GM19351 (cell line): ENCODE data around the gene MAG.

Source experiments
- ATAC-seq: cut with Tn5 transposase; IDR thresholded peaks from one replicate; pipeline ENCODE4 v1.9.1; 2021; ENCODE audit warnings: mild to moderate bottlenecking, moderate library complexity; ENCODE audit not compliant: unreplicated experiment

Gene MAG

GRCh38 chr19:35291916-35292315 is at the start of gene MAG:
Gene MAG (plus strand): TSS chr19:35292161. CDS start chr19:35295409, 3,248 bp downstream.
- no peak for ATAC-seq

DNA sequence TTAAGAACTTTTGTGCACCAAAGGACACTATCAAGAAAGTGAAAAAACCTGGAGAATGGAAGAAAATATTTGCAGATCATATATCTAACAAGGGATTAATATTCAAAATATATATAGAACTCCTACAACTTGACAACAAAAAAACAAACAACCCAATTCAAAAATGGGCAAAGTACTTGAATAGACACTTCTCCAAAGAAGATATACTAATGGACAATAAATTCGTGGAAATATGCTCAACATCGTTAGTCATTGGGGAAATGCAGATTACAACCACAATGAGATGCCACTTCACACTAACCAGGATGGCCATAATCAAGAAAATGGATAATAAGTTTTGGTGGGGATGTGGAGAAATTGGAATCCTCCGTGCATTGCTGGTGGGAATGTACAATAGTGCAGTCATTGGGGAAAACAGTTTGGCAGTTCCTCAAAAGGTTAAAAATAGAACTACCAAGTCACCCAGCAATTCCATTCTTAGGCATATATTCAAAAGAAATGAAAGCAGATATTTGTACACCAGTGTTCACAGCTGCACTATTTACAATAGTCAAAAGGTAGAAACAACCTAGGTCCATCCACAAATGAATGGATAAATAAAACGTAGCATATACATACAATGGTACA is 45.4 kb upstream of the MAG start:
- no peak for ATAC-seq

GRCh38 chr19:35247526-35248309 is 44.2 kb upstream of the MAG start:
- ATAC-seq: peak; percentile 42

DNA sequence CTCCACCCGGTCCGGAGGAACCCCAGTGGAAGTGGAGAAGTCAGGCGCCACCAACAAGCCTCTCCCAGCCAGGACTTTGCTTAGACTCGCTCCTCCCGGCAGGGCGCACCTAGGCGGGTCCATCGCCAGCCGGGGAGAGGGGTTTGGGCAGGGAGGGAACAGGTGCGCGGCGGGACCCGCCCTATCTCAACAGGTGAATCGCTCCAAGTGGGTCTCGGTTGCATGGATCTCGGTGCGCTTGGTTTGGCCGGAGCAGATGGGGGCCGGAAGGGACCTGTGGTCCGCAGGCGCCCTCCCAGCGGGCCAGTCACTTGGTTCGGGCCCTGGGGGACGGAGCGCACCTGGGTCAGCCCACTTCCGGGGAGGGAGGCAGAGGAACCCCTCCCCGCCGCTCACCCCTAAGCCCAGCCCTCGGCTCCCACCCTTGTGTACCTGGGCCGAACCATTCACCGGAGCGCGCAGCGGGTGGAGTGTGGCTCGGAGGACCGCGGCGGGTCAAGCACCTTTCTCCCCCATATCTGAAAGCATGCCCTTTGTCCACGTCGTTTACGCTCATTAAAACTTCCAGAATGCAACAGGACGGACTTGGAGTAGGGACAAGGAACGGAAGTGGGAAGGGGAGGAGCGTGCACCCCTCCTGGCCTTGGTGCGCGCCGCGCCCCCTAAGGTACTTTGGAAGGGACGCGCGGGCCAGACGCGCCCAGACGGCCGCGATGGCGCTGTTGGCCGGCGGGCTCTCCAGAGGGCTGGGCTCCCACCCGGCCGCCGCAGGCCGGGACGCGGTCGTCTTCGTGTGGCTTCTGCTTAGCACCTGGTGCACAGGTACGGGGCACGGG is 43.4 kb upstream of the MAG start, which contains the start of gene LSR:
TSS of gene LSR (plus strand) at position 693 of the 836 bp plus-strand sequence. CDS start at position 714, 21 bp downstream.
- ATAC-seq: peak; percentile 82

GRCh38 chr19:35249146-35249847 is 42.7 kb upstream of the MAG start:
- ATAC-seq: no peak

DNA sequence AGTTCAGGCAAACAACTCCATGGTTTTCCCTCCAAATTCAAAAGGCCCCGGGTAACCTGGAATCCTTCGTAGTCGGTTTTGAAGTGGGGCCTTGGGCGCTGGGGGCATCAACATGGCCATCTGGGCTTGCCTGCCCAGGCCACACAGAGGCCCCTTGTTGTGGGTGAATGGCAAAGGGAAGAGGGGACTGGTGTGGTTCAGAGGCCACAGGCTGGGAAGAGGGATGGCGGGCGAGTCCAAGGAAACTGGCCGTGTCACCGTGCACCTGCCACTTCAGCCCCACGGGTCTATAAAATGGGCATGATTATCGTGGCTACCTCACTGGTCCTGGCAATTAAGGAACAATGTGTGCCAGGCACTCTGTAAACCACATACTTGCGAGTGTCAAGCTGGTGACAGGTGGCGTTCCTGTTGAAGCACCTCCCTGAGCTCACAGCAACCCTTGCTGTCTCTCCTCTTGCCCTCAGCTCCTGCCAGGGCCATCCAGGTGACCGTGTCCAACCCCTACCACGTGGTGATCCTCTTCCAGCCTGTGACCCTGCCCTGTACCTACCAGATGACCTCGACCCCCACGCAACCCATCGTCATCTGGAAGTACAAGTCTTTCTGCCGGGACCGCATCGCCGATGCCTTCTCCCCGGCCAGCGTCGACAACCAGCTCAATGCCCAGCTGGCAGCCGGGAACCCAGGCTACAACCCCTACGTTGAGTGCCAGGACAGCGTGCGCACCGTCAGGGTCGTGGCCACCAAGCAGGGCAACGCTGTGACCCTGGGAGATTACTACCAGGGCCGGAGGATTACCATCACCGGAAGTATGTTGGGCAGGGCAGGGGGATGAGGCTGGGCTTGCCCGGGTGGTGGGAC is 41.9 kb upstream of the MAG start:
- no peak for ATAC-seq

DNA sequence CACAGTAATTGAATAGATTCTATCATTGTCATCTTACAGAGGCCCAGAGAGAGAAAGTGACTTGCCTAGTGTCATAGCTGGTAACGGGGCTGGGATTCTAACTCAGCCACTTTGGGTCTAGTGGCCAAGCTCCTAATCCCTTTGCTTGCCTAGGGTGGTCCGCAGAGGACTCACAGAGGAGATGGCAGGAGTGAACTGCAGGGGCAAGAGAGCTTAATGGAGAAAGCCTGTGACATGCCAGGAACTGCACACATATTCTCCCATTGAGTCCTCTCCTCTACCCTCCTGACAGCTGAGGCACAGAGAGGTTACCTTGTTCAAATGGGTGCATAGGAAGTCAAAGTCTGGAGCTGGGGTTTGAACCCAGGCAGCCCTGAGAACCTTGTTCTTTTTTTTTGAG is 40.5 kb upstream of the MAG start:
- no peak for ATAC-seq

GRCh38 chr19:35253316-35254286 is 38.4 kb upstream of the MAG start:
- no peak for ATAC-seq

- ATAC-seq: no peak
Measured at GRCh38 chr19:35254341-35255297, 37.3 kb upstream of the MAG start.

DNA sequence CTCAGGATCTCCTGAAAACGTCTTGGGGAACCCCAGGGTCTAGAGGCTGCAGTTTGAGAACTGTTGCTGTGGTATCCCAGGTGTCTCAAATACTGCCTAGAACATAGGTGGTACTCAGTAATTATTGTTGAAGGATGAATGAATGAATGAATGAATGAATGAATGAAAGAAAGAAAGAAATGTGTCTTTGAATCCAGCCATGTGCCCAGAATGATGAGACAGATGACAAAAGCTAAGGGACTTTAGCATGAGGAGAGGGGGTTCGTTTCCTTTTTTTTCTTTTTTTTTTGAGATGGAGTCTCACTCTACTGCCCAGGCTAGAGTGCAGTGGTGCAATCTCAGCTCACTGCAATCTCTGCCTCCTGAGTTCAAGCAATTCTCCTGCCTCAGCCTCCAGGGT is 35.4 kb upstream of the MAG start:
- no peak for ATAC-seq

DNA sequence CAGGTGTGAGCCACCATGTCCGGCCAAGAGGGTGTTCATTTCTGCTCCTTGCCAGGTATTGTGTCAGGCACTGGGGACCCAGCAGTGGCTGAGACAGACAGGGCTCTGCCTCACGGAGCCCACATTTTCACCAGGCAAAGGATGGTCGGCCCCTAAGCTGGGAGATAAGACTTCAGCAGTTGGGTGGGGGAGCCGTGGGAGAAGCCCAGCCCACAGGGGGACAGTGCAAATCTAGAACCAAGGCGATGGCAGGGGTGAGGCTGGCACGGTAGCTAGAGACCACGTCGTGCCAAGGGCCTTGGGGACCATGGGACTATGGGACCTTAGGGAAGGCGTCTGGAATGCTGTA is 34.9 kb upstream of the MAG start:
- ATAC-seq: no peak

- ATAC-seq: no peak
Measured at GRCh38 chr19:35260694-35261304, 31.2 kb upstream of the MAG start.

DNA sequence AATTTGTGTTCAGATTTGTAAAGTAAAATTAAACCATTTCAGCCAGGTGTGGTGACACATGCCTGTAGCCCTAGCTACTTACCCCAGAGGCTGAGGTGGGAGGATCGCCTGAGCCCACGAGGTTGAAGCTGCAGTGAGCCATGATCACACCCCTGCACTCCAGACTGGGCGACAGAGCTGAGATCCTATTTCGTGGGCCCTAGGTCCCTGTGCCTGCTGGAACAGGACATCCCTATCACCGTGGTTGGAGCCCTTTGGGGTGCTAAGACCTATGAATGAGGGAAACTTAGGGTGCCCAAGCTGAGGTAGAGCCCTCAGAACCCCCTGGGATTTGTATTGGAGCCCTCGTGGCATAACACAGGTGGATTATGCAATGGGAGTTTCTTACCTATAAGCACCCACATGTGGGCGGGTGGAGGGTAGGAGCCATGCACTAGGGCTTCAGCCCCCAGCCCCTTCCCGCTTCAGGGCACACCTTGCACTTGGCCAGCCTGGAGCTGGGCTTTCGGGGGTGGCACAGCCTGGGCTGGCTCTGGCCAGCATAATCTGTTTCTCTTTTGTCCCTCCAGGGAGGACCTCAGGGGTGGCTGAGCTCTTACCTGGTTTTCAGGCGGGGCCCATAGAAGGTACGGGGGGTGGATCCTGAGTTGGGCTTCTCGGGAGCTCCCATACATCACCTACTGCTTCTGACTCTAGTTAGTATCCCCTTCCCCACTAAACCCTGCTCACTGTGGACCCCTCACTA is 30.4 kb upstream of the MAG start:
- ATAC-seq: no peak

DNA sequence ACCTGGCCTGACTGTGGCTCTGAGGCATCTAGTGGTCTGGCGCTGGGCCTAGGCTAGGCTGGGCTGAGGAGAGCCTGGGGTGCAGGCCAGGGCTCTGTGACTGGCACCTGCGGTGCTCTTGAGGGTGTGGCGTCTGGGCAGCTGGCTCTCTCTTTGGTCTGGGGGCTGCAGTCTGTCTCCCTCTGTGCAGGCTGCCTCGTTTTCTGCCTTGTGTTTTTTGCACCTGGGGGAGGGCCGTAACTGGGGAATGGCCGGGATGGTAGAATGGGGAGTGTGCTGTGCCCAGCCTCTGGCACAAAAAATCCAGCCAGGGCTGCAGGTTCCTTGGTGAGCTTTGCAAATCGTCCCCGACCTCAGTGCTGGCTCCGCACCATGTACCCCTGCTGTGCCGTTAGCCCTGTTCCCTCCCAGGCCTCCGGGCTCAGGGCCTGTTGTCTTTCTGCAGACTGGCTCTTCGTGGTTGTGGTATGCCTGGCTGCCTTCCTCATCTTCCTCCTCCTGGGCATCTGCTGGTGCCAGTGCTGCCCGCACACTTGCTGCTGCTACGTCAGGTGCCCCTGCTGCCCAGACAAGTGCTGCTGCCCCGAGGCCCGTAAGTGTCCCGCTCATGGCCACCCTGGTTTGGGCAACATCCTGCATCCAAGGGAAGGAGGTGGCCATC is 29.7 kb upstream of the MAG start:
- ATAC-seq: no peak

DNA sequence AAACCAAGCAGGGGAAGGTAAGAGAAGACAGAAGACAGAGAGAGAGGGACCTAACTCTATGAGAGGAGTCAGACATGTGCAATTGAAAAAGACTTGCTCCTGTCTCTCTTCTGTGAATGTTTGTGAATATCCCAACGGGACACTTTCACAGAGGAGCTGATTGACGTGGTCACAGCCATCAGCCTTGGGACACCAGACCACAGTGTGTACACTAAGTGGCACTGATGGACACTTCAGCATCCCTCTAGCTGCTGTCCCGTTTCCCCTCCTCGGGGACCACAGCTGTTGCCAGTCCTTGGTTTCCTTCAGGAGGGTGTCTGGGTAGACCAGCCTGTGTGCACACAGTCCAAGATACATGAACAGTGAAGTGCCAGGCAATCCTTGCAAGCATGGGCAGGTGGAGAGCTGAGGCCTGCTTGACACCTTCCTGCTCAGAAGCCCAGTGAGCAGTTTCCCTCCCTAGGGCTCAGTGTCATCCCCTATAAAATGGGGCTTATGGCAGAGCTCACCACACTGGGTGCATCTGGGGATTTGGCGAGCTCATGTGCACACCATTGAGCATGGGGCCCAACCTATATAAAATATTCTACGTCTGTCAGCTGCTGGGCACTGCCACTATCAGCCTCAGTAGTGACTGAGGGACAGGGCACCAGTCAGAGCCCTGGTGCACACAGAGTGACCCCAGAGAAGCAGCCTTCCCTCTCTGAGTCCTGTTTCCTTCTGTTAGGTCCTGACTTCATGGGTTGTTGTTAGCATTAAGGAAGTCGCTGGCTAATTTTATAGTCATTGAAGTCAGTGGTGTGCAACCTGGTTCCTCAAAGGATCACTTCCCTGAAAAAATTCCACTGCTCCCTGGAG is 27.5 kb upstream of the MAG start:
- ATAC-seq: no peak
